Activated naive CD4-positive, alpha-beta T cell treated with anti-CD3 and anti-CD28 coated beads, Interleukin-2, amount 10 ng/mL, durations not matched to agents 5 hours and 36 hours (primary cell): ENCODE results near the gene ZNF491. TPM values are rescaled to one million over a fixed set of nuclear protein-coding genes. Genes with fewer than 3 reads are reported as not detected.

Experiments used
- total RNA-seq, 2 experiments: library from RNA; stranded (reverse); gene quantifications; one replicate each; pipeline ENCODE4 v1.2.3, GENCODE V29; 2021

Gene ZNF491
- 1 to 10 TPM; 1.8 TPM for total RNA-seq

DNA sequence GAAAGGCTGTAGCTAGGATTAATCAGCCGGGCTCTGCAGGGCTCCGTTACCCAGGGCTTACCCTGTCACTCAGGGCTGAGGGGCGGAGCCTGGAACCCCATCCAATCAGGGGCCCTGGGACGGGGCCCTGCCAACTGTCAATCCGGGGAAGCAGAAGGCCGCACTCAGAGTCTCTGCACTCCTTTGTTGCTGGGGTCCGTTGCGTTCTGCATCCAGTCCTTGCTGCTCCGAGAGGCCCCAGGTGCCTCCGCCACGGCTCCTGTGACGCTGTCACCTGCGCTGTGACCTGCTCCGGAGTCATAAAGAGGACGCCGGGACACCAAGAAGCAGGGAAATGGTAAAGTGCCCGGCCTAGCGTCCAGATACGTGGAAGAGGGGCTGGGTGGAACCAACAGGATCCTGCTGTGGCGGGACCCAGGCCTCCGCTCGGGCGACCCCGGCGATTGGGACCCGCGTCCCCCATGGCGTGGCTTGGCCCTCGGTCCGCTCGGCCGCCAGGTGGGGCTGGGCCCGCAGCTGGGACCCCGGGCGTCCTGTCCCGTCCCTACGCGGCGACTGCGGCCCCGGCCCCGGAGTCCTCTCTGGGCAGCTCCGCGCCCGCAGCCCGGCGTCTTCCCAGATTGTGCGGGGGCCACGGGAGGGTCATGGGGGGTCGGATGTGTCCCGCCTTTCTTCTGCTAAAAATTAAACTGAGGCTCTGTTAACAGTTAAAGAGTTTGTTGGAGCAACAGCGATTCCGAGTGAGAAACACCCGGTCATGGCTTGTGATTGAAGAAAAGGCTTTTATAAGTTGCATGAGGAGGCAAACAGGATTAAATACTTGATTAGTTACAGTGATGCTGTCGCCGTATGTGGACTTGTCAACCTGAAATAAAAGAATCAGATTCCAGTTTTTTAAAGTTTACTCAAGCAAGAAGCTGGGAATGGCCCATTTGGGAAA lies at the start of gene ZNF491:
Gene ZNF491, plus strand, starts transcription at position 133 of the 940 bp plus-strand sequence. CDS start 7,431 bp downstream, outside the sequence.

DNA sequence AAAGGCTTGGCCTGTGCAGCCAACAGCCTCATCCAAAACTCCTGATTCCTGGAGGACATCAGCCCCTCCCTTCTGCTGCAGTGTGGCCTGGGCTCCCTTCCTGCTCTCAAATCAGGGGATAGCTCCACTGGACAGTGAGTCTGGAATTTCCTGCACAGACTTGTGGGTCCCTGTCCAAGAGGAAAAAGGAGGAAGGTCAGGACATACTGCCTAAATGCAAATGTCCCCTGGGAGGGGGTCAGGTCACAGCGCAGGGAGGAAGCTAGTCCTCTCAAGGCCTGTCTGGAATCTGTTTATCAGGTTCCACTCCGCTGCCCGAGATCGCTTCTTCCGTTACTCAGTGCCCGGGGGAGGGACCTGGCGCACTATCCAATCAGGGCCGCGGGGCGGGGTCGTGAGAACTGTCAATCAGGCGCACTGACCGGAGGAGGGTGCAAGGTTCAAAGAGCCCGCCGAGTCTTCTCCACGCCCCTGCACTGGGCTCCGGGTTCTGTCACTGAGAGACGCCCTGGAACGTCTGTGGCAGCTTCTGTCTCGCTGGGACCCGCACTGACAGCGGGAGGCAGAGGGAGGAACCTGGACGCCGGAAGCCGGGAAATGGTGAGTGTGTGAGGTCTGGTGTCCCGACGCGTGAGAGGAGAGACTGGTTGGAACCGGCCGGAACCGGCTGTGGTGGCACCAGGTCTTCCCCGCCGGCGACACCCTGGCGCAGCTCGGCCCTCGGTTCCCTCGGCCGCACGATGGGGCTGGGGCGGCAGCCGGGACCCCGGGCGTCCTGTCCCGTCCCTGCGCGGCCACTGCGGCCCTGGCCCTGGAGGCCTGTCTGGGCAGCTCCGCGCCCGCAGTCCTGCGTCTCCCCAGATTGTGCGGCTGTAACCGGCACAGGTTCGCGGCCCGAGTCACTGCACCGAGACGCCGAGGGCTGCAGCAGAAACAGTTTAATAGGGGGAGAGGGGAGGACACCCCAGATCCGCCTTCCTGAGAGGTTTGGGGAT lies 31.4 kb upstream of the ZNF491 start, which contains the start of gene ZNF441:
Gene ZNF441, plus strand, starts transcription at position 404 of the 995 bp plus-strand sequence. Its CDS starts 194 bp downstream, at position 598.

DNA sequence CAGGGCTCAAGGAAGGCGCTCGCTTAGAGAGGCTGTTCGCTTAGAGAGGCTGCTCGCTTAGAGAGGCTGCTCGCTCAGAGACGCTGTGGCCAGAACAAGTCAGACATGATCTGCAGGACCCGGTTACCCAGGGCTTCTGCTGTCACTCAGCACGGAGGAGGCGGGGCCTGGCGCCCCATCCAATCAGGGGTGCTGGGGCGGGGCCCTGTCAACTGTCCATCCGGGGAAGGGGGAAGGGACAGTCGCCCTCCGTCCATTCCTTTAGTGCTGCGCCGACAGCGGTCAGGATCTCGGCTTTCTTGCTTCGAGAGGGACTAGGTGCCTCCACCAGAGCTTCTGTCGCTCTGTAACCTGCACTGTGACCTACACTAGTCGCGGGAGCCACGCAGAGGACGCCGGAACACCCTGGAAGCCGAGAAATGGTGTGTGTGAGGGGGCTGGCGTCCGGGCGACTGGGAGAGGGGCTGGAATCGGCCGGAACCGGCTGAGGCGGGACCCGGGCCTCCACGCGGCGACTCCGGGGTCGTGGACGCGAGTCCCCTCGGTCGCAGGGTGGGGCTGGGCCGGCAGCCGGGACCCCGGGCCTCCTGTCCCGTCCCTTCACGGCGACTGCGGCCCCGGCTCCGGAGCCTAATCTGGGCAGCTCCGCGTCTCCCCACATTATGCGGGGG lies 15.8 kb downstream of the ZNF491 start, which contains the start of gene ZNF440:
Gene ZNF440, plus strand, starts transcription at position 245 of the 671 bp plus-strand sequence. Its CDS starts 175 bp downstream, at position 420.

DNA sequence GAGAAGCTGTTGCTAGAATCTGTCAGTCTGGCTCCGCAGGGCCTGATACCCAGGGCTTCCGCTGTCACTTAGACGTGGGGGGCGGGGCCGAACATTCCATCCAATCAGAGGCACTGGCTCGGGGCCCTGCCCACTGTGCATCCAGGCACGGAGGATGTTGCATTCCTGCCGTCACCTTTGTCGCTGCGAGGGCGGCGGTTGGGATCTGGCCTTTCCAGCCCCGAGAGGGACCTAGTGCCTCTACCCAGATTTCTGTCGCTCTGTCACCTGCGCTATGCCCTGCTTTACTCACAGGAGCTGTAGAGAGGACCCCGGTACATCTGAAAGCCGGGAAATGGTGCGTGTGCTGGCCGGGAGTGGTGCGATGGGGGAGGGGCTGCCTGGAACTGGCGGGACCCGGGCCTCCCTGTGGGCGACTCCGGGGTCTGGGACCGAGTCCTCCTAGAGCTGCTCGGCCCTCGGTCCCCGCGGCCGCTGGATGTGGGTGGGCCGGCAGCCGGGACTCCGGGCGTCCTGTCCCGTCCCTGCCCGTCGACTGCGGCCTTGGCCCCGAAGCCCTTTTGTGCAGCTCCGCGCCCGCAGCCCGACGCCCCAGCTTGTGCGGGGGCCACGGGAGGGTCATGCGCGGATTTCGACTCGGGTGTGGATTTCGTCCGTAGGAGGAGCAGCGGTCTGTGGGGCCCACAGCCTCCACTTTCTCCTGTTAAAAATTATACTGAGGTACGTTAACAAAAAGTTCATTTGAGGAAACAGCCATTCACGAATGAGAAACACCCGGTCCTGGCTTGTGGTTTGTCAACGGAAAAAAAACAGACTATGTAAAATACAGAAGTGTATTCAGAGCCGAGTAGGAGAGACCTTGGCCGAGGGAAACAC lies 50.5 kb downstream of the ZNF491 start, which contains the start of gene ZNF439:
Gene ZNF439, plus strand, starts transcription at position 133 of the 876 bp plus-strand sequence. Its CDS starts 142 bp downstream, at position 275.

Other genes starting within 250 kb of the ZNF491 start
- gene ELOF1, start 239.3 kb upstream of the ZNF491 start, total RNA-seq: 10 to 100 TPM; 43.0 to 45.9 TPM
- gene ACP5, start 220.9 kb upstream of the ZNF491 start, total RNA-seq: 10 to 100 TPM; 24.9 to 27.7 TPM
- gene ZNF627, start 201.0 kb upstream of the ZNF491 start, total RNA-seq: 1 to 10 TPM; 5.6 to 5.7 TPM
- 1 to 10 TPM; 4.8 to 5.2 TPM for gene ZNF823, start 59.6 kb upstream of the ZNF491 start, total RNA-seq
- 1 to 10 TPM; 7.4 TPM for gene ZNF441, start 31.5 kb upstream of the ZNF491 start, total RNA-seq
- gene ZNF440, start 15.8 kb downstream of the ZNF491 start, total RNA-seq: 10 to 100 TPM; 15.7 to 16.5 TPM
- gene ZNF439, start 50.2 kb downstream of the ZNF491 start, total RNA-seq: 1 to 10 TPM; 7.8 to 9.2 TPM
- gene ZNF69, start 89.3 kb downstream of the ZNF491 start, total RNA-seq: 1 to 10 TPM; 4.2 to 4.9 TPM
- gene ZNF700, start 126.6 kb downstream of the ZNF491 start, total RNA-seq: 10 to 100 TPM; 21.8 to 22.1 TPM
- gene ZNF763, start 166.5 kb downstream of the ZNF491 start, total RNA-seq: 1 to 10 TPM; 2.7 to 3.4 TPM
- gene ZNF433, start 237.2 kb downstream of the ZNF491 start, total RNA-seq: under 1 TPM; 0.39 to 0.43 TPM